Mucosa of rectum (tissue), 2 donors: Measurements from ENCODE around the gene VEPH1.

Source experiments
- H3K27ac ChIP-seq, 2 donors: one replicate each; pipeline ENCODE4 v1.7.0; 2013; ENCODE audit warnings: inconsistent platforms in 2 of 2, low read depth in 2 of 2, low read length in 2 of 2
- H3K27me3 ChIP-seq, 2 donors: one replicate each; pipeline ENCODE4 v1.7.0; 2013; ENCODE audit warnings: low read length in 2 of 2; ENCODE audit not compliant: control insufficient read depth in 2 of 2, insufficient read depth in 2 of 2
- H3K36me3 ChIP-seq, 2 donors: one replicate each; pipeline ENCODE4 v1.7.0; 2013; ENCODE audit warnings: low read length in 2 of 2; ENCODE audit not compliant: control insufficient read depth in 2 of 2, insufficient read depth in 2 of 2
- H3K4me1 ChIP-seq, 2 donors: one replicate each; pipeline ENCODE4 v1.7.0; 2013; ENCODE audit warnings: low read length in 2 of 2, mild to moderate bottlenecking in 1 of 2; ENCODE audit not compliant: control insufficient read depth in 2 of 2, insufficient read depth in 2 of 2
- H3K4me3 ChIP-seq, 2 donors: one replicate each; pipeline ENCODE4 v1.7.0; 2013; ENCODE audit warnings: low read length in 2 of 2
- H3K9ac ChIP-seq, 2 donors: one replicate each; pipeline ENCODE4 v1.7.0; 2013; ENCODE audit warnings: low read length in 2 of 2, low read depth in 1 of 2, mild to moderate bottlenecking in 1 of 2
- H3K9me3 ChIP-seq, 2 donors: one replicate each; pipeline ENCODE4 v1.7.0; 2013; ENCODE audit warnings: low read length in 2 of 2; ENCODE audit not compliant: control insufficient read depth in 2 of 2
- donor health status: healthy.
- donor health status: Normal muscosa, but diverticular disease.

Gene VEPH1

GRCh38 chr3:157416347-157417087 lies 86.7 kb downstream of the VEPH1 start:
- Histone ChIP-seq H3K9me3 (no peaks in the 10 kb centered on the region), H3K4me1 (no peaks in the 10 kb centered on the region), H3K4me3 (no peak overlapping the region), H3K27me3 (no peaks in the 10 kb centered on the region), H3K9ac (no peak overlapping the region), H3K27ac (no peak overlapping the region), H3K36me3 (no peaks in the 10 kb centered on the region)

DNA sequence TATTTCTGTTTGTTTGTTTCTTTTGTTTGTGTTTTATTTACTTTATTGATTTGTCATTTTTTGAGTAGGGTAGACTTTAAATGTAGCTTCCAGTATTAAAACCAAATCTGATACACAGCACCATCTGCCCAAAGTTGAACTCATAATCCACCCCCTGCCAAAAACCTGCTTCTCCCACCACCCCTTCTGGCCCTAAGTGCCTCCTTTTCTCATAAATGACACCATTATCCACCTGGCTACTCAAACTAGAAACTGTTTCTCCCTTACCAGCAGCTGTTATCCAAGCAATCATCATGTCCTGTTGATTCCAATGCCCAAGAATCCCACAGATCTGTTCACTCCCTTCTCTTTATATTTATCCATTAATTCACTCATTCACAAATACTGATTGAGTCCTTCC lies 88.4 kb downstream of the VEPH1 start:
- Histone ChIP-seq H3K4me1 (no peaks in the 10 kb centered on the region), H3K4me3 (no peak overlapping the region), H3K27ac (no peak overlapping the region), H3K9ac (no peak overlapping the region), H3K9me3 (no peaks in the 10 kb centered on the region), H3K36me3 (no peaks in the 10 kb centered on the region), H3K27me3 (no peaks in the 10 kb centered on the region)

DNA sequence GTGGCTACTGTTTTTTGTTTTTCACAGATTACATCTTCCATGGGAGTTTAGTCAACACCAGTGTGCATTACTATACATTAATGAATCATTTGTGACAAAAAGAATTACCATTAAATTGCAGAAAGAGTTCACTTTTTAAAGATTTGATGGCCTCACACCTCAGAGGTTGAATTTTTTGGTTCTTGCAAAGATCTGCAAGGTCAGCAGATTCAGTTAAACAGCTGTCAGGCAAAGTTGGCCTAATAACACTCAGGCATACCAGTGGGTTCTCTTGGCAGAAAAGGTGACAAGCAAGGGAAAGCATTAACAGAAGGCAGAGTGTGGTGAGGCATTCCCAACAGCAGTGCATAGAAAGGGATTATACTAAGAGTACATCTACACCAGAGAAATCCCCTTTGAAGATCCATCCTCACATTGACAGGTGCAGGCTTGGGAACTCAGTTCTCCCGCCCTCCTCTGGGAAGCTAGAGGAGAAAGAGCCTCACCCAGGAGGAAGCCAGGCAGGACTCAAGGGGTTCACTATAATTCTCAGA lies 90.8 kb downstream of the VEPH1 start:
- Histone ChIP-seq H3K36me3 (no peaks in the 10 kb centered on the region), H3K4me1 (no peaks in the 10 kb centered on the region), H3K4me3 (no peak overlapping the region), H3K9ac (no peak overlapping the region), H3K27me3 (no peaks in the 10 kb centered on the region), H3K9me3 (no peaks in the 10 kb centered on the region), H3K27ac (no peak overlapping the region)

GRCh38 chr3:157410945-157411344 lies 92.3 kb downstream of the VEPH1 start:
- Histone ChIP-seq H3K4me1 (no peaks in the 10 kb centered on the region), H3K9ac (no peak overlapping the region), H3K27me3 (no peaks in the 10 kb centered on the region), H3K4me3 (no peak overlapping the region), H3K27ac (no peak overlapping the region), H3K9me3 (no peaks in the 10 kb centered on the region), H3K36me3 (no peaks in the 10 kb centered on the region)

DNA sequence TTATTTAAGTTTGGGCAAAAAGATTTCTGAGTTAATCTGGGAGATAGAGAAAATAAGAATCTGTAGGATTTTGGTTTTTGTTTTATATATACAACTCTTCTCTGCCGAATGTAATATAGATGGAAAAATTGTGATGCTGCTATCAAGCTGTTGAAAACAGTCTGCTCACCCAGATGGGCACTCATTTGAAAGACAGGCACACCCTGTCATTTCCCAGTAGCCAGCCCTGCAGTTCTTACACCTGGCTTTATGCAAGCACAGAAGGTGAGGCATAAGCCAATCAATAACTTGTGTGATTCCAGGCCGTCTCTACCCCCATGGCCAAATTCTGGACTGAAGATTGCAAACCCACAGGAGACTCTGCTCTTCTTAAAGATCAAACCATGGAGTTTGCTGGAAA lies 93.7 kb downstream of the VEPH1 start:
- Histone ChIP-seq H3K4me3 (no peak overlapping the region), H3K27me3 (no peaks in the 10 kb centered on the region), H3K27ac (no peak overlapping the region), H3K9ac (no peak overlapping the region), H3K9me3 (no peaks in the 10 kb centered on the region), H3K36me3 (no peaks in the 10 kb centered on the region), H3K4me1 (no peaks in the 10 kb centered on the region)

GRCh38 chr3:157408499-157409149 lies 94.6 kb downstream of the VEPH1 start:
- H3K36me3 ChIP-seq: no peaks in the 10 kb centered on the region
- H3K9ac ChIP-seq: no peak overlapping the region
- H3K4me1 ChIP-seq: no peaks in the 10 kb centered on the region
- H3K27me3 ChIP-seq: no peaks in the 10 kb centered on the region
- H3K4me3 ChIP-seq: no peak overlapping the region
- H3K27ac ChIP-seq: no peak overlapping the region
- no peaks in the 10 kb centered on the region for H3K9me3 ChIP-seq

GRCh38 chr3:157407769-157408168 lies 95.4 kb downstream of the VEPH1 start:
- no peak overlapping the region for H3K4me3 ChIP-seq
- H3K9me3 ChIP-seq: no peaks in the 10 kb centered on the region
- no peak overlapping the region for H3K9ac ChIP-seq
- no peaks in the 10 kb centered on the region for H3K27me3 ChIP-seq
- H3K27ac ChIP-seq: no peak overlapping the region
- no peaks in the 10 kb centered on the region for H3K36me3 ChIP-seq
- H3K4me1 ChIP-seq: no peaks in the 10 kb centered on the region

DNA sequence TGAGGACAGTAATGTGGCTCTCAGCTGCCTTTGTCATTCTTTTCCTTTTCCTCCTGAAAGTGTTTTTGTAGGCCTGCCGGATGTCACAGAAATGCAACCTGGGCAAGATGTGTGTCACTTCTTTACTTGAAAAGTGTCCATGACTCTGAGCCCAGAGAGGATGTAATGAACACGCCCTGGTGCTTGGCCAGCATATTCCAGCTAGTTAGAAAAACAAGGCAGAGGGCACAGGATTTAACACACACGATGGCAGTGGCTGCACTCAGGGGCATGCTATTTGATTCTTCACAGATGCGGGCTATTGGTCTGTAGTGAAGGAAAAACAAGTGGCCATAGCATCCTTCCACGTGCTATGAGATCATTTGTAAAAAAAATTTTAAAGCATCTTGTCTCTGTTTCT lies 96.8 kb downstream of the VEPH1 start:
- Histone ChIP-seq H3K9me3 (no peaks in the 10 kb centered on the region), H3K27me3 (no peaks in the 10 kb centered on the region), H3K27ac (no peak overlapping the region), H3K4me3 (no peak overlapping the region), H3K4me1 (no peaks in the 10 kb centered on the region), H3K9ac (no peak overlapping the region), H3K36me3 (no peaks in the 10 kb centered on the region)

DNA sequence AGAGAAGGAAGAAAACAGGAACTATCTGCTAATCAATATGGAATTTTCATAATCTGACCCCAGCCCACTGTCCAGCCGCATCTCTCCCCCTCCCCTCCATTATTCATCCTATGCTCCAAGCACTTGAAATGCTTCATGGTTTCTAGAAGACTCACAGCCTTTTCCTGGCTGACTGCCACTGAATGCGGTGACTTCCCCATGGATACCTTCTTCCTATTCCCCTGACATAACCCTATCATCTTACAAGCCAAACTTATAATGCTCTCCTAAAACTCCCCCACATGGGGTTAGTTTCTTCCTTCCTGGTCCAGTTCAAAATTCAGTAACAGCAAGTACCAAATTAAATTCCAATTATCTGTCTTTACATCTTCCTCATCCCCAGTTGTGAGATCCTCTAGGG lies 97.8 kb downstream of the VEPH1 start:
- Histone ChIP-seq H3K27me3 (no peaks in the 10 kb centered on the region), H3K27ac (no peak overlapping the region), H3K9me3 (no peaks in the 10 kb centered on the region), H3K4me3 (no peak overlapping the region), H3K36me3 (no peaks in the 10 kb centered on the region), H3K9ac (no peak overlapping the region), H3K4me1 (no peaks in the 10 kb centered on the region)

- no peaks in the 10 kb centered on the region for H3K36me3 ChIP-seq
- no peaks in the 10 kb centered on the region for H3K4me1 ChIP-seq
- H3K9ac ChIP-seq: no peak overlapping the region
- no peak overlapping the region for H3K27ac ChIP-seq
- no peak overlapping the region for H3K4me3 ChIP-seq
- no peaks in the 10 kb centered on the region for H3K9me3 ChIP-seq
- no peaks in the 10 kb centered on the region for H3K27me3 ChIP-seq
Measured at GRCh38 chr3:157404381-157404780, 98.8 kb downstream of the VEPH1 start.
